Erythroblast (primary cell): Measurements from ENCODE around the gene RASA3.
A peak's percentile ranks its signal among the peaks of the same experiment; 100 is the strongest.
"Not testable (repeated sequence)": the region's sequence is repeated elsewhere in the genome, so short reads cannot be mapped to it uniquely, and the experiment has no call there.

Experiments used
- DNase-seq, 2 experiments: peaks; one replicate each; lab custom pipeline; 2025; lab: John Stamatoyannopoulos, UW
- GATA1 ChIP-seq: IDR thresholded peaks from 2 replicates; pipeline ENCODE4 v1.6.1; 2011; ENCODE audit warnings: low read depth, mild to moderate bottlenecking, control low read depth, low read length, moderate library complexity
- POLR2A ChIP-seq: IDR thresholded peaks from 2 replicates; pipeline ENCODE4 v1.6.1; 2011; ENCODE audit warnings: mild to moderate bottlenecking, low read length

The RASA3 gene

DNA sequence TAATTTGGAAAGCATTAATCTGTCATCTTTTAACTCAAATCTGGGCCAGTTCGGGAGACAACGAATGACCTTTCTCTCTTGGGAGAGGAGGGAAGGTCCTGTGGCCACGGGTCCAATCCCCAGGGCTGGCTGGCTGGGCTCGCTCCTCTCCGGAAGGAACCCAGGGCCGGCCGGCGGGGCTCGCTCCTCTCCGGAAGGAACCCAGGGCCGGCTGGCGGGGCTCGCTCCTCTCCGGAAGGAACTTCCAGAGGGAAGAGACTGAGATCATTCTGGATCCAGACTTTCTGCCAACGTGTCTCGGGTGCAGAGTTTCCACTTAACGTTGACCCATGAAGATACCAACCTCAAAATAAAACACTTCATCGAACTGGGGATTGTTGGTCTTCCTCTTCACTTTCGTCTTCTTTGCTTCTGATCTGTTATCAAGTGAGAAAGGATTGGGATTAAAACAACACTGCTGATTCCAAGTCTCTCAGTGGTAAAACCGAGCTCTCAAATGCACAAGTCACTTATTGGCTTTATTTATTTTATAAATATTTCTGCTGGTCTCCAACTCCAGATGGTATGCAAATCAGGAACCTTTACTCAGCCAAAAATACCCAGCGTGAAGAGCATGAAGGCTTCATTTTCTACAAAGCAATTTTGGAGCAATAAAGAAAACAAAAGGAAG lies 105.2 kb downstream of the RASA3 start:
- no peak for DNase-seq
- TF ChIP-seq GATA1, result no peak

DNA sequence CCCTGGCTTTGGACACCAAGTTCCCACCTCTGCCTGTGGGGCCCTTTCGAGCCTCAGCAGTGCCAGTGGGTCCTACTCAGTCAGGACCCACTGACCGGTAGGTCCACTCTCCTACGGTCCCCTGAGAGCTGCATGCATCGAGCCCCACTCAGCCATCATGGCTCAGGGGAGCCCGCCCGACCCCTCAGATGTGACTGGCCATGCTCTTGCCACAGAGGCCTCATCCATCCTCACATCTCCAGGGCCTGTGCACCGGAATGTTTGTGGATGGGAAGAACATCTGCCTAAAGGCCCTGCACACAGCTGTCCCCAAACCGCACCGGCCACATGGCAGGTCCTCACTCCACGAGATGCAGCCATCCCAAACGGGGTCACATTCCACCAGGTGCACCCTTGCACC lies 105.9 kb downstream of the RASA3 start:
- TF ChIP-seq POLR2A (no peak), GATA1 (no peak)
- no peak for DNase-seq

DNA sequence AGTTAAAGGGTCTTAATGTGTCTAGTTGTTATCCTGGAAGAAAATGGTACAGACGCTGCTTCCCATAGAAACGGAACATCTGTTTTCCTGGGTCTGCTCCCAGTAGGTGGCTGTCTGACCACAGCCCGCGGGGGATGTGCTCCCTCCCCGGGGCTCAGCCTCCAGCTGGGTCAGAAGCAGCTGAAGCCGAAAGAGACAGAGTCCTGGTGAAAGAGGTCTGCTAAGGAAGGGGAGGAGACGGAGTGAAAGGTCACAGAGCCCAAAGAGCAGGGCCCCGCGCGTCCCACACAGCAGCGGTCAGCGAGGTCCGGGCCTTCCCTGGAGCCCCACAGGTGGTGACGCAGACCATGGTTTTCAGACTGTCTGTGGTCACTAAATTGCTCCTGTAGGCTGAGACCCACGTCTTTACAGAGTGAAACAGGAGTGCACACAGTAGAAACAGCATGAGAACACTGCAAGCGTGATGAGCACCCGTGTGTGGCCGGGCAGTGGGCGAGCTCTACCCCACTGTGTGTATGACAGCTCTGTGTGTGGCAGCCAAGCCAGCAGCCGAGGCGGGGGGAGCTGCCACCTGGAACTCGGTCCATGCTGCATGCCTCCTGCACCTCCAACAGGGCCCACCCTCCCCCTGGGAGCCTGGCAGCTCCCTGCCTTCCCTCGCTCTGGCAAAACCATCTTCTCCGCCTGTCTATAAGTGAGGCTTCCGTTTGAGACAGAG lies 106.5 kb downstream of the RASA3 start:
- TF ChIP-seq GATA1 (no peak), POLR2A (no peak)
- no peak for DNase-seq

DNA sequence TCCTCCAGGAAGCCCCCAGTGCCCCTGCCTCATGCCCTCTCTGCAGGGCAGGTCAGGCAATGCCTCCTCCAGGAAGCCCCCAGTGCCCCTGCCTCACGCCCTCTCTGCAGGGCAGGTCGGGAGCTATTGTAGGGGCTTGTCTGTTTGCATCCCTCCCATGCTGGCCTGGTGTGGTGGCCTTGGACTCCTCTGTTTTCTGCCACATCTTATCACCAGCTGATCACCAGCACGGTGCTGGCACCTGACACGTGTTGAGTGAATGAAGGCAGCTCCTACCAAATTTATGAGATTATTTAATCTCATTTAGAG lies 107.1 kb downstream of the RASA3 start:
- TF ChIP-seq POLR2A (no peak), GATA1 (no peak)
- no peak for DNase-seq

DNA sequence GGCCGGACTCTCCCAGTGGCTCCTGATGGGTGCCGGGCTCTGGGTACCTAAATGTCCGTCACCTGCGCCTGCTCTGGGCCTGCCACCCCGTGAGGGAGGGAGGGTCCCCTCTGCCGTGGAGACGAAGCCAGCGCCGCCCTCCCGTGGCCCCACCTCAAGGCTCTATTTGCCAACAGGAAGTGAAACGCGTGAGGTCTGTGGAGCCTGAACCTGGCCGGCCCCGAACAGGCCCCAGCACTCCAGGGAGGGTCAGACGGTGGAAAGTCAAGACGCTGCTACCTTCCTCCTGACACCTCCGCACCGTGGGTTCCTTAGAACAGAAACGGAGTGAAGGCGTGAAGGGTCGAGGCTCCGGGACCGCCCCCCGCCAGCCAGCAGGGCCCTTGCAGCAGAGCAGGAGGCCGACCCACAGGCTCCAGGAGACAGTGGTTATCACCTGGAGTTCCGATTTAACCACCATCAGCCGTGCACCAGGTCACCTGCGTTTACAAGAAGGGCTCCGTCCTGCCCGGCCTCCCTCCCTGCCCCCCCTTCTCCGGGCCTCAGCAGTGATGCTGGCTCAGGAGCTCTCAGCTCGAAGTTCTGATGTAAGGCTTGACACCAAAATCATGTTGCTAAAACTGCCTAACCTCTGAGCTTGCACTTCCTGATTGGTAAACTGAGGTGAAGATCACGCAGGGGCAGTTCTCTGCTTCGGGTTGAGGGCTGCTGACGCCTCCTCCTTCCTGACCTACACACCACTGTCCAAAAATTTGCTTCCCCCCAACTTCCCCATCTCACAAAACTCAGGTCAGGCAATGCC lies 107.6 kb downstream of the RASA3 start:
- no peak for DNase-seq
- TF ChIP-seq POLR2A, result no peak
- no peak for TF ChIP-seq GATA1

DNA sequence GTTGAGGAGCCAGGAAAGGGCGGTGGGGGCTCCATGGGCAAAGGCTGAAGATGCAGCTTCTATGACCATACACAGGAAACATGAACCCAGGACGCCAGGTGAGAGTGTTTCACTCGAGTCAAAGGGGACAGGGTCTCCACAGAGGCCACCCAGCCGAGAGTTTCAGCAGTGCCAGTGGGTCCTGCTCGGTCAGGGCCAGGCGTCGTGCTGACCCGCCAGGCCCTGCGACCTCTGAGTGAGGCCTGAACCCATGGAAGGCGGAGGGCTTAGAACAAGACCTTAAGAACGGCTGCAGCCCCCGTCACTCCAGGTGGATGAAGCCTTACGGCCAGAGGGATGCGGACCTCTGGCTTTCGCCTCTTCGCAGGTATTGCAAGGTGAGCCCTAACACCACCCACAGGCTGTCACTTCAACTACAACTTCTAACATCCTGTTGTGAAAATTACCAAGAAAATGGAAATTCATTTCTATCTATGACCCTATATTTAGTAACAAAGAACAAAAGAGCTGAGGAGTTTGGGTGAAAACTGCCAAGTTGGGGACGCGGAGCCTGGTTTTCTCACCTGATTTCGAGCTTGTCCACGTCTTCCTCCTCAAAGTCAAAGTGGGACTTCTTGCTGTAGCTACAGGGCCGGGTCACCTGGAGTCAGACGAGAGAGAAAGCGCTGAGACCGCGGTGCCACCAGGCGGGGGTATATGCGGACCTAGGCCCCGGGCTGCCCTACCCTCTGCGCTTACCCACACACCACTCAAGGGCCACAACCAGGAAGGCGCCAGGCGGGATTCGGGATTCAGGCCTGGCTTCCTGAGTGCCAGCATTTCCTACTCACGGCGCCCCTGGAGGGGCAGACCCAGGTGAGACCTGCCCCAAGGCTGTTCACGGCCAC lies 108.5 kb downstream of the RASA3 start:
- TF ChIP-seq POLR2A (no peak), GATA1 (no peak)
- no peak for DNase-seq

DNA sequence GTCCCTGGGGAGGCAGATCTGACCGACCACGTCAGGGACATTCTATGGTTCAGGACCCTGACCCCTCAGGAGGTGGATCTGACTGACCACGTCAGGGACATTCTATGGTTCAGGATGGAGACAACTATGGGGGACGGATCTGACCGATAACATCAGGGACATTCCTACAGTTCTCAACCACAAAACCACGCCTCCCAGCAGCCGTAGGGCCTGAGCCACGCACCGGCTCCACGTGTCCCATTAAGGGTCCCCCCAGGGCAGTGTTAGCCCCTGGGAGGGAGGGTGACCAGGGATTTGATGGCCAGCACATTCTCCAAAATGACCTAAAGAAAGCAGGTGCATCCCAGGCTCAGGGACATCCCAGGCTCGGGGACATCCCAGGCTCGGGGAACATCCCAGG lies 109.5 kb downstream of the RASA3 start:
- no peak for DNase-seq
- TF ChIP-seq POLR2A (no peak), GATA1 (no peak)

DNA sequence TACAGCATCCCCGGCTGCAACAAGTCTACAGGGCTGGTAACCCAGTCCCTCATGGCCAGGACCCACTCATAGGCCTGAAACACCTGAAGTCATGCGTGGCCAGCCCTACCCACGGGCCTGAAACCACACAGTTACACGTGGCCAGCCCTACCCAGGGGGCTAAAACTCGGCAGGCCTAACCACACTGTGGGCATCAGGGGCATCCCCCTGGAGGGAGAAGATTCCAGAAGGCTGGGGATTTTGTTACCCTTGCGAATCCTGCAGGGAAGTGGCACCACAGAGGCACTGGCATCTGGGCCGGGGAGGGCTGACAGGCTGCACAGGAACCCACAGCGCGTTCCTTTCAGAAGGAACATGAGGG lies 110.1 kb downstream of the RASA3 start:
- TF ChIP-seq POLR2A (no peak), GATA1 (no peak)
- no peak for DNase-seq

DNA sequence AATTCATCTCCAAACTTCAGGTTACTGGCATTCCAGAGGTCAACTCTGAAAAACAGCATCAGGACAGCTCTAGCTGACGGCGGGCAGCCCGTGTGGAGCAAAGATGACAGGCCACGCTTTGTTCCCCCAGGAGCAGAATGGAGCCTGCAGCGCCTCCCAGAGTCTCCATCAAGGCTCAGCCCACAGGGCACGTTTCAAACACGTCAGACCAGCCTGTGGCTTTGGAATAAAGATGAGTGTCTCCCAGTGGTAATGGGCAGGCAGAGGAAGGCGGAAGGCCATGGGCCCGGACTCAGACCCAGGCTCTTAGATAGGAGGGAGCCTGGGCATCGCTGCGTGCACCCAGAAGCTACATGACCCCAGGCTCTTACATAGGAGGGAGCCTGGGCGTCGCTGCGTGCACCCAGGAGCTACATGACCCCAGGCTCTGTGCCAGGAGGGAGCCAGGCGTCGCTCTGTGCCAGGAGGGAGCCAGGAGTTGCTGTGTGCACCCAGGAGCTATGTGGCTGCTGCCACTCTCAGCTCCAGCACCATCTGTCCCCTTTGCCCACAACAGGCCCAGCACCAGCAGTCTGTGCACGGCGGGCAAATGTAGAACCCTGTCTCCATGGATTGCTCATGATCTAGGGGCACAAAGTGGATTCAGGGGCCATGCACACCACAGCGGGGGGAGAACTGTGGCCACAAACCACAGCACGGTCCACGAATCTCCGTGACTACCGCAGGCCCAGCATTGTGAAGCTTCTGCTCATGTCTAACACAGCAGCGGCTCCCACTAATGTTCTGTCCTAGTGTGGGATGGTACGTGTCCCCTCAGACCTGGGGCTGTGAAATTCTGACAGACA lies 110.7 kb downstream of the RASA3 start:
- no peak for TF ChIP-seq POLR2A
- TF ChIP-seq GATA1, result no peak
- DNase-seq, result no peak

DNA sequence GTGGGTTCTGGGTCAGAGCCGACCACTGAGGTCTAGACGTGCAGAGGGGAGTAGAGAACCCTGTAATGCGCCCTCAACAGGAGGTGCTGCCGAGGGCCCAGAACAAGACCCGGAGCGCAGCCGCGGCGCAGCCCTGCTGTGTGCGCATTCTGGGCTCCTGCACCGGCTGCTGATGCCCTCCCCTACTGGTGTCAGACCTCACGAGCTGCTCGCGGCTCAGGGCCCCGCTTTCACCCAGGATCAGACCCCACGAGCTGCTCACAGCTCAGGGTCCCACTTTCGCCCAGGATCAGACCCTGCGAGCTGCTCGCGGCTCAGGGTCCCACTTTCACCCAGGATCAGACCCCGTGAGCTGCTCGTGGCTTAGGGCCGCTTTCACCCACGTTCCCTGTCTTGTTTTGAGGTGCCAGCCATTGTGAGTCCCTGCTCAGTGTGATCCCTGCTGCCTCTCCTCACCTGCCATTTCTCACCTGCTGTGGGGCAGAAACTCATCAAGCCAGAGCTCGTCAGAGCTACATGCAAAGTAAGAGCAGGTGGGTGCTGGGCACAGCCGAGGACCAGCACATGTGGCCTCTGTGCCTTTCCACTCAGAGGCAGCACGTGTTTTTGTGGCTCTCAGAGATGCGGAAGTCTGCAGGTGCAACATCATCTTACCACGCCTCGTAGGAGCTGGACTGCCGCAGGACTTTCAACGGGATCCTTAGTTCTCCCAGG lies 111.5 kb downstream of the RASA3 start:
- DNase-seq, result no peak
- TF ChIP-seq POLR2A (no peak), GATA1 (no peak)

DNA sequence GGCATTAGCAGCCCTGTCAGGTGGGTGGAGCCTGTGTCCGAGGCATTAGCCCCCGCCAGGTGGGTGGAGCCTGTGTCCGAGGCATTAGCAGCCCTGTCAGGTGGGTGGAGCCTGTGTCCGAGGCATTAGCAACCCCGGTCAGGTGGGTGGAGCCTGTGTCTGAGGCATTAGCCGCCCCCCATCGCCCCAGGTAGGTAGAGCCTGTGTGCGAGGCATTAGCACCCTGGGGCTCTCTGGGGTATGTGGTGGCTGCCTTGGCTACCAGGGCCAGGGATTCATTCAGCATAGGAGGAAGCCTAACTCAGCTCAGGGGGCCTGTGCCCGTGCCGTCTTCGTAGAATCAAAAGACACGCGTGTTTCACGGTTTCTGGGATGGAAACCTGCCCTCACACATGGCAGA lies 112.3 kb downstream of the RASA3 start:
- not testable (repeated sequence) for DNase-seq

DNA sequence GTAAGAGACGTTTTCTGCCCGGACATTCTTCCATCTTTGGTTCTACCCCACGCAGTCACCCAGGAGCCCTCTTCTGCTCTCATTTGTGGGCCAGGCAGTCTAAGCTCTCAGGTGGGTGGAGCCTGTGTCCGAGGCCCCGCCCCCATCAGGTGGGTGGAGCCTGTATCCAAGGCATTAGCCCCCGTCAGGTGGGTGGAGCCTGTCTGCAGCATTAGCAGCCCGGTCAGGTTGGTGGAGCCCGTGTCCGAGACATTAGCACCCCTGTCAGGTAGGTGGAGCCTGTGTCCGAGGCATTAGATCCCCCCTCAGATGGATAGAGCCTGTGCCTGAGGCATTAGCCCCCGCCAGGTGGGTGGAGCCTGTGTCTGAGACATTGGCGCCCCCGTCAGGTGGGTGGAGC lies 113.1 kb downstream of the RASA3 start:
- DNase-seq, result peak; percentile 40 to 46
- TF ChIP-seq POLR2A (no peak), GATA1 (no peak)
